CD4-positive, alpha-beta T cell treated with Interferon gamma for 1 hour (primary cell): ENCODE measurements around the gene IGSF1.
"Not testable (repeated sequence)": the region's sequence is repeated elsewhere in the genome, so short reads cannot be mapped to it uniquely, and the experiment has no call there.

Experiments used
- DNase-seq: peaks from one replicate; pipeline ENCODE4 v3.0.0-alpha.2; 2020

Gene IGSF1

GRCh38 chrX:131264665-131265064 lies 24.4 kb downstream of the IGSF1 start:
- DNase-seq: no peak

- DNase-seq: no peak
These were observed 25.1 kb downstream of the IGSF1 start for GRCh38 chrX:131264053-131264452.

GRCh38 chrX:131262738-131263679 lies 26.1 kb downstream of the IGSF1 start:
- DNase-seq: no peak

- DNase-seq: no peak
These were observed 26.9 kb downstream of the IGSF1 start for GRCh38 chrX:131262200-131262599.

GRCh38 chrX:131257367-131257766 lies 31.7 kb downstream of the IGSF1 start:
- no peak for DNase-seq

GRCh38 chrX:131250984-131251738 lies 37.9 kb downstream of the IGSF1 start:
- DNase-seq: not testable (repeated sequence)

- DNase-seq: no peak
These were observed 50.0 kb downstream of the IGSF1 start for GRCh38 chrX:131239057-131239456.

GRCh38 chrX:131237363-131237762 lies 51.7 kb downstream of the IGSF1 start:
- DNase-seq: no peak

GRCh38 chrX:131235768-131236545 lies 53.1 kb downstream of the IGSF1 start:
- DNase-seq: no peak

GRCh38 chrX:131227608-131228007 lies 61.5 kb downstream of the IGSF1 start:
- DNase-seq: no peak

- DNase-seq: no peak
These were observed 62.5 kb downstream of the IGSF1 start for GRCh38 chrX:131226591-131226990.

GRCh38 chrX:131225078-131225477 lies 64.0 kb downstream of the IGSF1 start:
- DNase-seq: no peak
